Stimulated activated CD8-positive, alpha-beta memory T cell treated with anti-CD3 and anti-CD28 coated beads, Interleukin-4, amount 100 ng/mL, for 1 hour (primary cell): ENCODE data around the gene KRTAP19-6.
"Not testable (repeated sequence)": the region's sequence is repeated elsewhere in the genome, so short reads cannot be mapped to it uniquely, and the experiment has no call there.

Experiments used
- DNase-seq, 2 donors: peaks; one replicate each; pipeline ENCODE4 v3.0.0-alpha.2; 2020; ENCODE audit warnings: low read depth in 2 of 2, low spot score in 1 of 2

The KRTAP19-6 gene

GRCh38 chr21:30541764-30542163 is at the start of gene KRTAP19-6:
Gene KRTAP19-6, minus strand, starts transcription at chr21:30541864. Its CDS starts 31 bp downstream, at chr21:30541833.
- no peak for DNase-seq

DNA sequence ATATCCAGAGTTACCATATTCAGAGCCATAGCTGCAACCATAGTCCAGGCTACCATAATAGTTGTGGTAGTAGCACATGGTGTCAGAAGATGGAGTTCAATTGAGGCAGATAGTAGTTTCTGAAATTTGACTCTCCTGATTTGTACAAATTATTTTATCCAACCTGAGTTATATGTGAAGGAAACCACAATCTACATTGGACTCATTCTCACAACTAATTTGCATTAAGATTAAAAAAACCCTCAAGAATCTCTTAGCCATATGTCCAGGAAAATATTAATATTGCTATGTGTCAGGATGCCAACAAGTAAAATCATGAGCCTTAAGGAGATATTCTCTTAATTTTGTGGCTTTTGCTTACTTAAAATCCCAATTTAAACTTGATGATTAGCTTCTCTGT is 48.6 kb upstream of the KRTAP19-6 start, which contains the start of gene KRTAP22-2:
TSS of gene KRTAP22-2 (minus strand) at position 101 of the 400 bp plus-strand sequence.
- DNase-seq: no peak

DNA sequence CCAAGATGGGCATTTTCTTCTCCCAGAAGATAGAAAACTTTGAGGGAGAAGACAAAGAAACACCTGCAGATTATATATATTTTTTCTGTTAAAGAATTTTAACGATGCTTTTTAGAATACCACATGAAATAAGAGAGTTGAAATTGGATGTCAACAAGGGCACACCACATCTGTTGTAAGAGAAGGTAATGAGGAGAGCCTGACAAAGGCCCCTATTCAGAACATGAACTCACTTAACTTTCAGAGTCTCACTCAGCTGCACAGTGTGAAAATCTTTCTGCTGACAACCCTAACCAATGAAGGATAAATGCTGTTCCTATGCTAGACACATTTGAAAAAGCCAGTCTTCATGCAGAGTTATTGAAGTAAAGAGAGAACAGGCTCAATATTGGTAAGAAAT is 41.2 kb upstream of the KRTAP19-6 start:
- DNase-seq: no peak

GRCh38 chr21:30580132-30580531 is 38.5 kb upstream of the KRTAP19-6 start:
- DNase-seq: no peak

- no peak for DNase-seq
These were observed 37.7 kb upstream of the KRTAP19-6 start for GRCh38 chr21:30579346-30579745.

- no peak for DNase-seq
These were observed 36.1 kb upstream of the KRTAP19-6 start for GRCh38 chr21:30577766-30578165.

DNA sequence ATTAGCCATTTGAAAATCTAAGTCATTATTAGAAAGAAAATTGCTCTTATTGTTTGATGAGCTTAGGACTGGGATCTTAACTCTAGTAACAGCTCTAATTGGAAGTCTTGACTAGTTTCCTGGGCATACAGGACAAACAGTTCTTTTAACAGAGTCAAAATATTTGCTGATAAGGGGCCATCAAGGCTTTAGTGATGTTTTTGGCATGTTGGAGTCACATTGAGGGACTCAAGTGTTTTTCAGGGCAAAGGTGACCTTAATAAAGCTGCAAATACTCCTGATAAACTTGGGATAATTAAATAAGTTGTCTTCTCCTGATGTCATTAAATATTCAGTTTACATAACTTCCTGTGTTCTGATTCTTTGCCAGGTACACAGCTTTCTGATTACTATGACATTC is 26.0 kb upstream of the KRTAP19-6 start:
- no peak for DNase-seq

GRCh38 chr21:30563630-30564029 is 22.0 kb upstream of the KRTAP19-6 start:
- DNase-seq: no peak

GRCh38 chr21:30563072-30563471 is 21.4 kb upstream of the KRTAP19-6 start:
- no peak for DNase-seq

- no peak for DNase-seq
These were observed 20.3 kb upstream of the KRTAP19-6 start for GRCh38 chr21:30561957-30562356.

- DNase-seq: no peak
These were observed 19.7 kb upstream of the KRTAP19-6 start, which contains the start of gene KRTAP19-7 for GRCh38 chr21:30561264-30561895. Gene KRTAP19-7, minus strand, starts transcription at chr21:30561314. Its CDS starts 25 bp downstream, at chr21:30561289.

GRCh38 chr21:30555095-30555494 is 13.4 kb upstream of the KRTAP19-6 start:
- DNase-seq: no peak

GRCh38 chr21:30552782-30553181 is 11.1 kb upstream of the KRTAP19-6 start:
- DNase-seq: no peak

- DNase-seq: no peak
These were observed 22.8 kb downstream of the KRTAP19-6 start for GRCh38 chr21:30518876-30519275.

GRCh38 chr21:30515681-30516080 is 26.0 kb downstream of the KRTAP19-6 start:
- DNase-seq: no peak

DNA sequence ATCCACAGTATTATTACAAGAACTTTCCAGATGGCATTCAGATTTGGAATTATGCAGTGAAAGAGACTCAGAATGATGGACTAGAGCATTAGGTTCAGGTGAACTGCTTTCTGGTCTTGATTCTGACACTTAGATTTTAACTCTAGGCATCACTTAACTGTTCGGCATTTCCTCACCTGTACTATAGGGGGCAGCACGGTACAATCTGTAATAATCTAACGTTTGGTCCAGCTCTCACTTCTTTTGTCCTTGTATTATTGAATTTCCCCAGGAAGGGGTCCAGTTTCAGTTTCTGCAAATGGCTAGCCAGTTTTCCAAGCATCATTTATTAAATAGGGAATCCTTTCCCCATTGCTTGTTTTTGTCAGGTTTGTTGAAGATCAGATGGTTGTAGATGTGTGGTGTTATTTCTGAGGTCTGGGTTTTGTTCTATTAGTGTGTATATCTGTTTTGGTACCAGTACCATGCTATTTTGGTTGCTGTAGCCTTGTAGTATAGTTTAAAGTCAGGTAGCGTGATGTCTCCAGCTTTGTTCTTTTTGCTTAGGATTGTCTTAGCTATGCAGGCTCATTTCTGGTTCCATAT is 36.0 kb downstream of the KRTAP19-6 start:
- DNase-seq: not testable (repeated sequence)

- DNase-seq: no peak
These were observed 39.6 kb downstream of the KRTAP19-6 start, which contains the start of gene KRTAP19-5 for GRCh38 chr21:30502041-30502440. Gene KRTAP19-5, minus strand, starts transcription at chr21:30502141. Its CDS starts 51 bp downstream, at chr21:30502090.

GRCh38 chr21:30497065-30497464 is 44.6 kb downstream of the KRTAP19-6 start, which contains the start of gene KRTAP19-4:
Gene KRTAP19-4, minus strand, starts transcription at chr21:30497165. Its CDS starts 55 bp downstream, at chr21:30497110.
- no peak for DNase-seq

DNA sequence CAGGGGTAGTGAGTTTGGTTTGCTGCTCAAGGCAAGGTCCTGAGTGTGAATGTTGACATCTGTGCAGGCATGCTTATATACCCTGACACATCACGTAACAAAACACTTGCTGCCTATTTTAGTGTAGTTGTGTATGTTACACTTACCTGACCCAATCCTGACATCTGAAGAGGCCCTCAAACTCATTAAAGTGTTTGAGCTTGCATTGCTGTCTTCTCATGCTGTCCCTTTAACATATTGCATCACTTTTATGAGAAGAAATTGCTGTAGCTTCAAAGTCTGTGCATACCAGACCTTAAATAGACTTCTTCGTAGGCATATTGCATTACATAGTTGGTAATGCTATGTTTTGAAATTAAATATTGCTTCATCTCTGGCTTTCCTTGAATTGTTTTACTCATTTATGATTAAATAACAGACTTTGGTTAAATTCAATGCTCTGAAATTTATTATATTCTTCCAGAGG is 49.7 kb downstream of the KRTAP19-6 start, which contains the start of gene KRTAP19-3:
TSS of gene KRTAP19-3 (minus strand) at position 51 of the 466 bp plus-strand sequence. CDS start 56 bp downstream, outside the sequence.
- no peak for DNase-seq
